ENCODE measurements around the gene FGD6. TPM values are rescaled to one million over a fixed set of nuclear protein-coding genes. Genes with fewer than 3 reads are reported as not detected.

FGD6 gene
- total and polyA plus RNA-seq, 2 of the 4 experiments (the other 2 are of a cell fraction) = 2.6 to 9.5 TPM

GRCh38 chr12:95126076-95126475 is 91.2 kb downstream of the FGD6 start:
- Histone ChIP-seq H3K4me1 (ENCODE audit: control insufficient read depth, insufficient read depth, low read length) (no peaks in the 10 kb centered on the region), H4K91ac (ENCODE audit: insufficient read depth, low read depth, low read length) (no peak overlapping the region), H4K20me1 (ENCODE audit: insufficient read depth, low read length) (no peaks in the 10 kb centered on the region), H3K27ac (ENCODE audit: insufficient read depth, low read length) (no peak overlapping the region), H3K27me3 (ENCODE audit: control insufficient read depth, insufficient read depth, low read length) (no peaks in the 10 kb centered on the region), H3K23ac (ENCODE audit: low read depth, low read length) (no peak overlapping the region), H3K36me3 (ENCODE audit: control insufficient read depth, insufficient read depth, low read length) (peaks cover 8% of the 10 kb centered on the region; the same call in 1 of the 2 replicates), H2BK5ac (ENCODE audit: low read depth, low read length, poor library complexity, severe bottlenecking) (no peak overlapping the region), H3K4ac (ENCODE audit: low read depth, low read length) (no peak overlapping the region), H3K18ac (ENCODE audit: low read depth, low read length) (no peak overlapping the region), H3K56ac (ENCODE audit: extremely low read depth, insufficient read depth, low read length) (no peak overlapping the region), H2BK20ac (ENCODE audit: low read depth, low read length) (no peak overlapping the region), H3K4me2 (ENCODE audit: low read depth, low read length) (no peak overlapping the region), H3K9me3 (ENCODE audit: control insufficient read depth, insufficient read depth, low read length) (no peaks in the 10 kb centered on the region), H2AK5ac (ENCODE audit: low read depth, low read length) (no peak overlapping the region), H2AK9ac (replicated peaks; ENCODE audit: low read depth, low read length, poor library complexity) (no peak overlapping the region), H2AFZ (replicated peaks; ENCODE audit: low read length, poor library complexity) (no peak overlapping the region), H3K9me1 (ENCODE audit: insufficient read depth, low read length) (no peaks in the 10 kb centered on the region), H3K79me1 (ENCODE audit: low read depth in 1 of 2, low read length in 2 of 2) (no peaks in the 10 kb centered on the region), H3K4me3 (ENCODE audit: insufficient read depth, low read depth, low read length) (no peak overlapping the region), H3K9ac (ENCODE audit: low read depth, low read length) (no peak overlapping the region), H2BK15ac (ENCODE audit: low read depth, low read length) (no peak overlapping the region), H2BK120ac (ENCODE audit: low read depth, low read length) (no peak overlapping the region), H4K8ac (ENCODE audit: low read depth in 2 of 2, low read length in 2 of 2) (no peak overlapping the region), H4K5ac (ENCODE audit: low read depth, low read length) (no peak overlapping the region), H3K14ac (replicated peaks; ENCODE audit: low read depth, low read length) (no peak overlapping the region)
- no TSS peak for BruUV-seq (replicated peaks)
- WGBS, 2 experiments (ENCODE audit: extremely low coverage in 2 of 2, insufficient read length in 1 of 2) = no CpG with 5 or more reads among the region's 2 CpGs
- no peak for DNase-seq
- ChIA-PET CTCF (no interaction called here), POLR2A (ENCODE audit: unreplicated experiment) (no interaction called here)
- no peak for TF ChIP-seq MXI1 (IDR thresholded peaks at IDR 0.05; ENCODE audit: borderline replicate concordance, low read depth, low read length)
- TF ChIP-seq CEBPB (IDR thresholded peaks at IDR 0.05; ENCODE audit: low read depth, low read length) = no peak
- no peak for TF ChIP-seq BHLHE40 (IDR thresholded peaks at IDR 0.05; ENCODE audit: low read depth, low read length)
- no peak for TF ChIP-seq CTCF (conservative IDR thresholded peaks at IDR 0.05; ENCODE audit: low read depth, low read length)
- TF ChIP-seq SMC3 (IDR thresholded peaks at IDR 0.05; ENCODE audit: low read depth, low read length) = no peak
- TF ChIP-seq NFE2L2 (IDR thresholded peaks at IDR 0.05; ENCODE audit: low read depth, low read length) = no peak
- TF ChIP-seq MAFK (IDR thresholded peaks at IDR 0.05; ENCODE audit: low read depth, low read length) = no peak
- TF ChIP-seq CHD1 (IDR thresholded peaks at IDR 0.05; ENCODE audit: low read depth, low read length) = no peak
- no peak for TF ChIP-seq RCOR1 (IDR thresholded peaks at IDR 0.05; ENCODE audit: insufficient replicate concordance, low read length)
- no peak for TF ChIP-seq RFX5 (IDR thresholded peaks at IDR 0.05; ENCODE audit: low read depth, low read length)
- TF ChIP-seq POLR2A (IDR thresholded peaks at IDR 0.05; ENCODE audit: low read depth, low read length) = no peak
- TF ChIP-seq ELK1 (IDR thresholded peaks at IDR 0.05; ENCODE audit: borderline replicate concordance, low read depth, low read length) = no peak
- TF ChIP-seq FOS (IDR thresholded peaks at IDR 0.05; ENCODE audit: low read depth, low read length) = no peak
- TF ChIP-seq MAZ (IDR thresholded peaks at IDR 0.05; ENCODE audit: borderline replicate concordance, low read depth, low read length) = no peak
- no peak for TF ChIP-seq USF2 (IDR thresholded peaks at IDR 0.05; ENCODE audit: low read depth, low read length)
- no peak for TF ChIP-seq RAD21 (IDR thresholded peaks at IDR 0.05; ENCODE audit: low read length)
- in situ Hi-C loops (cut with MboI; ENCODE audit: low sequenced_read_pairs) (no loop called here), dilution Hi-C loops (cut with HindIII; ENCODE audit: low sequenced_read_pairs, unreplicated experiment) (no loop called here), intact Hi-C loops (cut with micrococcal nuclease) (no loop called here)
- no peak for ATAC-seq (ENCODE audit: low read depth)

All from IMR-90 (cell line).